Smooth muscle cell (in vitro differentiated cells): Measurements from ENCODE around the gene PTPRN2. TPM values are rescaled to one million over a fixed set of nuclear protein-coding genes. Genes with fewer than 3 reads are reported as not detected.

Experiments
- DNase-seq: peaks from one replicate; lab custom pipeline; 2025; ENCODE audit not compliant: unreplicated experiment; lab: John Stamatoyannopoulos, UW
- H2AFZ ChIP-seq: fragments of 200-600 bp; sonication (generic); 2 replicates; pipeline ENCODE4 v1.6.0; 2016; ENCODE audit warnings: antibody characterized with exemption, low read depth, mild to moderate bottlenecking
- H3F3A ChIP-seq: fragments of 200-600 bp; sonication (generic); 2 replicates; pipeline ENCODE4 v1.6.0; 2017; ENCODE audit warnings: antibody characterized with exemption, low read depth
- H3K27ac ChIP-seq: fragments of 200-600 bp; sonication (generic); 2 replicates; pipeline ENCODE4 v1.5.1; 2016; ENCODE audit warnings: low read depth, mild to moderate bottlenecking
- H3K27me3 ChIP-seq: fragments of 200-600 bp; sonication (generic); 2 replicates; pipeline ENCODE4 v1.6.1; 2016; ENCODE audit warnings: low read depth, mild to moderate bottlenecking
- H3K36me3 ChIP-seq: fragments of 200-600 bp; sonication (generic); 2 replicates; pipeline ENCODE4 v1.5.1; 2016; ENCODE audit warnings: low read depth
- H3K4me1 ChIP-seq: fragments of 200-600 bp; sonication (generic); 2 replicates; pipeline ENCODE4 v1.5.1; 2016; ENCODE audit warnings: low read depth
- H3K4me2 ChIP-seq: fragments of 200-600 bp; sonication (generic); 2 replicates; pipeline ENCODE4 v1.6.0; 2016; ENCODE audit warnings: mild to moderate bottlenecking
- H3K4me3 ChIP-seq: fragments of 200-600 bp; sonication (generic); 2 replicates; pipeline ENCODE4 v1.5.1; 2016; ENCODE audit warnings: mild to moderate bottlenecking
- H3K79me2 ChIP-seq: fragments of 200-600 bp; sonication (generic); 2 replicates; pipeline ENCODE4 v1.6.0; 2016; ENCODE audit warnings: low read depth, mild to moderate bottlenecking
- H3K9ac ChIP-seq: fragments of 200-600 bp; sonication (generic); 2 replicates; pipeline ENCODE4 v1.6.0; 2016; ENCODE audit warnings: low read depth
- H3K9me3 ChIP-seq: fragments of 200-600 bp; sonication (generic); replicated peaks from 2 replicates; pipeline ENCODE4 v1.5.1; 2016; ENCODE audit warnings: low read depth
- H4K20me1 ChIP-seq: fragments of 200-600 bp; sonication (generic); 2 replicates; pipeline ENCODE4 v1.6.0; 2016; ENCODE audit warnings: low read depth
- CTCF ChIP-seq: fragments of 200-600 bp; sonication (generic); IDR thresholded peaks from 2 replicates; pipeline ENCODE4 v1.5.1; 2017; ENCODE audit warnings: borderline replicate concordance, mild to moderate bottlenecking, antibody characterized with exemption; ENCODE audit not compliant: insufficient read depth, poor library complexity, severe bottlenecking
- WGBS: methylation state at CpG from one replicate; pipeline ENCODE4 v1.1.7; 2016; ENCODE audit warnings: low lambda C conversion rate; 5-methylcytosine and 5-hydroxymethylcytosine counted together
- polyA plus RNA-seq: library from polyadenylated mRNA; unstranded; fragments of >200 nt; fragmentation: Nextera tagmentation; extraction: Ambion mirVana; gene quantifications from 2 replicates; pipeline ENCODE4 v1.2.1, GENCODE V29; 2016
- total RNA-seq: library from RNA; depleted of rRNA; stranded (reverse); fragments of >200 nt; gene quantifications from 2 replicates; pipeline ENCODE4 v1.2.3, GENCODE V29; 2014

PTPRN2 gene
- total and polyA plus RNA-seq, 2 experiments from 2014 or later = 0.09 to 0.87 TPM

DNA sequence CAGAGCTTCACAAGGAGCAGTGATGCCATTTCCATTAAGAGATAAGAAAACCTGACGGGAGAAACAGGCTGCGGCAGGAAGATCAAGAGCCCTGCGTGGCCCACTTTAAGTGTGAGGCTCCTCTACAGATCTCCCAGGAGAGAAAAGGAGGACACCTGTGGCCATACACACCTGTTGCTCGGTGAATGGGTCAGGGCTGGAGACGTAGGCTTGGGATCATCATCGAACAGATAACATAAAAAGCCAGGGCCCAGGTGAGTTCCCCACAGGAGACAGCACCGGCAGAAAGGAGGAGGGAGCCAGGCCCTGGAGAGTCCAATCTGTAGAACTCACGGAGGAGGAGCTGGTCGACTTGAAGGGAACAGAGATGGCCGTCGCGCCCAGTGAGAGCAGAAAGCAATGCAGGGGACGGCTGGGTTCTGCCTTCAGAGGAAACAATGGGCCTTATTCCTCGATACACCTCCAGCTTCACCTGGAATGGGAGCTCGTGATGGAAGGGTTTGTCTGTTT lies 694.0 kb downstream of the PTPRN2 start:
- no peak for DNase-seq
- WGBS = 87% methylated on average over 15 of the region's 15 CpGs
- H3K9ac ChIP-seq = no peak overlapping the region

GRCh38 chr7:157892751-157893523 lies 694.7 kb downstream of the PTPRN2 start:
- Histone ChIP-seq H3K4me3 (no peak overlapping the region), H3F3A (no peaks in the 10 kb centered on the region), H3K27me3 (no peaks in the 10 kb centered on the region), H3K79me2 (no peaks in the 10 kb centered on the region), H3K4me1 (no peaks in the 10 kb centered on the region), H3K4me2 (no peak overlapping the region), H3K27ac (no peak overlapping the region), H2AFZ (no peak overlapping the region), H3K9me3 (no peaks in the 10 kb centered on the region), H3K9ac (no peak overlapping the region), H3K36me3 (no peaks in the 10 kb centered on the region), H4K20me1 (no peaks in the 10 kb centered on the region)
- no peak for DNase-seq
- no peak for TF ChIP-seq CTCF
- 83% methylated on average over 13 of the region's 13 CpGs for WGBS

More for the DNA sequence above, 694.0 kb downstream of the PTPRN2 start:
- no peaks in the 10 kb centered on the region for H3F3A ChIP-seq
- no peak overlapping the region for H2AFZ ChIP-seq
- no peak overlapping the region for H3K27ac ChIP-seq
- H3K4me2 ChIP-seq = no peak overlapping the region
- no peaks in the 10 kb centered on the region for H3K9me3 ChIP-seq
- no peaks in the 10 kb centered on the region for H3K36me3 ChIP-seq
- no peaks in the 10 kb centered on the region for H3K79me2 ChIP-seq
- TF ChIP-seq CTCF = no peak
- no peaks in the 10 kb centered on the region for H3K27me3 ChIP-seq
- no peak overlapping the region for H3K4me3 ChIP-seq
- H4K20me1 ChIP-seq = no peaks in the 10 kb centered on the region
- H3K4me1 ChIP-seq = no peaks in the 10 kb centered on the region

- no peak for DNase-seq
- H3F3A ChIP-seq = no peaks in the 10 kb centered on the region
- WGBS = 86% methylated on average over 9 of the region's 9 CpGs
- H3K79me2 ChIP-seq = no peaks in the 10 kb centered on the region
- no peaks in the 10 kb centered on the region for H3K9me3 ChIP-seq
- no peak overlapping the region for H2AFZ ChIP-seq
- H4K20me1 ChIP-seq = no peaks in the 10 kb centered on the region
- H3K4me2 ChIP-seq = no peak overlapping the region
- H3K27ac ChIP-seq = no peak overlapping the region
- H3K4me3 ChIP-seq = no peak overlapping the region
- TF ChIP-seq CTCF = no peak
- H3K4me1 ChIP-seq = no peaks in the 10 kb centered on the region
- H3K9ac ChIP-seq = no peak overlapping the region
- H3K36me3 ChIP-seq = no peaks in the 10 kb centered on the region
- H3K27me3 ChIP-seq = no peaks in the 10 kb centered on the region
Measured at GRCh38 chr7:157890921-157891401, 696.7 kb downstream of the PTPRN2 start.

- Histone ChIP-seq H3F3A (no peaks in the 10 kb centered on the region), H3K79me2 (no peaks in the 10 kb centered on the region), H3K4me1 (no peaks in the 10 kb centered on the region), H2AFZ (no peak overlapping the region), H3K36me3 (no peaks in the 10 kb centered on the region), H4K20me1 (no peaks in the 10 kb centered on the region), H3K9ac (no peak overlapping the region), H3K9me3 (no peaks in the 10 kb centered on the region), H3K27ac (no peak overlapping the region), H3K4me2 (no peak overlapping the region), H3K4me3 (no peak overlapping the region), H3K27me3 (no peaks in the 10 kb centered on the region)
- TF ChIP-seq CTCF = no peak
- DNase-seq = no peak
- WGBS = 86% methylated on average over 6 of the region's 6 CpGs
Measured at GRCh38 chr7:157889480-157889879, 698.1 kb downstream of the PTPRN2 start.
